HG03196 (cell line): ENCODE data around the gene TMEM131L.

Source experiments
- ATAC-seq: cut with Tn5 transposase; IDR thresholded peaks from one replicate; pipeline ENCODE4 v1.9.1; 2021; ENCODE audit not compliant: unreplicated experiment

The TMEM131L gene

GRCh38 chr4:153474251-153474650 lies 8.1 kb downstream of the TMEM131L start:
- ATAC-seq, result no peak

GRCh38 chr4:153476829-153477574 lies 10.8 kb downstream of the TMEM131L start:
- ATAC-seq, result no peak

- ATAC-seq, result no peak
These were observed 12.9 kb downstream of the TMEM131L start for GRCh38 chr4:153479101-153479500.

GRCh38 chr4:153480704-153481103 lies 14.5 kb downstream of the TMEM131L start:
- ATAC-seq, result no peak

- no peak for ATAC-seq
These were observed 15.3 kb downstream of the TMEM131L start for GRCh38 chr4:153481478-153481877.

- no peak for ATAC-seq
These were observed 17.6 kb downstream of the TMEM131L start for GRCh38 chr4:153483432-153484418.

- ATAC-seq, result no peak
These were observed 19.2 kb downstream of the TMEM131L start for GRCh38 chr4:153485359-153485758.

GRCh38 chr4:153485860-153486259 lies 19.7 kb downstream of the TMEM131L start:
- no peak for ATAC-seq

- no peak for ATAC-seq
These were observed 20.4 kb downstream of the TMEM131L start for GRCh38 chr4:153486281-153487151.

- peak; percentile 59 for ATAC-seq
These were observed 22.1 kb downstream of the TMEM131L start for GRCh38 chr4:153488006-153488891.

- no peak for ATAC-seq
These were observed 23.8 kb downstream of the TMEM131L start for GRCh38 chr4:153489856-153490558.

- no peak for ATAC-seq
These were observed 24.9 kb downstream of the TMEM131L start for GRCh38 chr4:153490985-153491483.

GRCh38 chr4:153494562-153494961 lies 28.4 kb downstream of the TMEM131L start:
- no peak for ATAC-seq

GRCh38 chr4:153495480-153496193 lies 29.5 kb downstream of the TMEM131L start:
- no peak for ATAC-seq

- peak; percentile 42 for ATAC-seq
These were observed 31.0 kb downstream of the TMEM131L start for GRCh38 chr4:153497091-153497531.

- peak; percentile 56 for ATAC-seq
These were observed 32.1 kb downstream of the TMEM131L start for GRCh38 chr4:153497988-153498967.

- no peak for ATAC-seq
These were observed 32.8 kb downstream of the TMEM131L start for GRCh38 chr4:153499005-153499404.
